ENCODE data around the gene SPPL3. TPM values are rescaled to one million over a fixed set of nuclear protein-coding genes. Genes with fewer than 3 reads are reported as not detected.

The SPPL3 gene
- total and polyA plus RNA-seq, 8 donors: 5.0 to 63.4 (median 18.0) TPM

GRCh38 chr12:120914794-120915193, 10.6 kb upstream of the SPPL3 start:
- WGBS, 5 donors: 87 to 91% (median 88%) methylated on average over 7 of the region's 7 CpGs
- Histone ChIP-seq H3K4me3 (no peak overlapping the region), H3K36me3 (no peaks in the 10 kb centered on the region), H3K27me3 (no peaks in the 10 kb centered on the region), H3K9me3 (peaks cover 0 to 19% (median 13%) of the 10 kb centered on the region in 4 donors), H3K27ac (no peak overlapping the region), H3K4me1 (no peaks in the 10 kb centered on the region)
- intact Hi-C loops (cut with DNase I; ENCODE audit: low total_unique reads): no loop called here
- DNase-seq: no peak
- TF ChIP-seq CTCF (IDR thresholded peaks at IDR 0.05) (no peak), POLR2A (IDR thresholded peaks at IDR 0.05) (no peak)

GRCh38 chr12:120909633-120910298, 5.6 kb upstream of the SPPL3 start:
- WGBS, 5 donors: 54 to 62% (median 59%) methylated on average over 5 of the region's 5 CpGs
- no peak for TF ChIP-seq CTCF (IDR thresholded peaks at IDR 0.05)
- intact Hi-C loops (cut with DNase I; ENCODE audit: low total_unique reads): no loop called here
- H3K27me3 ChIP-seq: no peaks in the 10 kb centered on the region
- no peaks in the 10 kb centered on the region for H3K36me3 ChIP-seq
- no peak overlapping the region for H3K4me3 ChIP-seq
- H3K9me3 ChIP-seq: no peaks in the 10 kb centered on the region
- DNase-seq: no peak
- H3K27ac ChIP-seq: no peak overlapping the region
- H3K4me1 ChIP-seq: peaks cover under 1 to 3% (median 1%) of the 10 kb centered on the region in 4 donors

GRCh38 chr12:120905856-120906384, 1.8 kb upstream of the SPPL3 start:
- peaks cover 12 to 29% (median 26%) of the 10 kb centered on the region in 4 donors for H3K4me1 ChIP-seq
- 58 to 78% (median 64%) methylated on average over 5 of the region's 5 CpGs for WGBS, 5 donors
- no peak for TF ChIP-seq POLR2AphosphoS5 (IDR thresholded peaks at IDR 0.05)
- no peak for TF ChIP-seq CTCF (IDR thresholded peaks at IDR 0.05)
- no peak for TF ChIP-seq POLR2A (IDR thresholded peaks at IDR 0.05)
- no peak for TF ChIP-seq EP300 (IDR thresholded peaks at IDR 0.05)
- no peaks in the 10 kb centered on the region for H3K9me3 ChIP-seq
- H3K27ac ChIP-seq: no peak overlapping the region
- H3K4me3 ChIP-seq: no peak overlapping the region
- no peaks in the 10 kb centered on the region for H3K36me3 ChIP-seq
- intact Hi-C loops (cut with DNase I; ENCODE audit: low total_unique reads): no loop called here
- H3K27me3 ChIP-seq: no peaks in the 10 kb centered on the region
- peak in 1 of 2 donors; percentile 36 for DNase-seq

GRCh38 chr12:120903412-120904196, 554 bp downstream of the SPPL3 start:
- peak; percentile 57 to 83 for DNase-seq
- 0 to 1% (median 0%) methylated on average over 27 to 84 of the region's 85 CpGs for WGBS, 5 donors
- peak overlapping the region; percentile 97 to 100 (median 100) for H3K4me3 ChIP-seq
- TF ChIP-seq CTCF (IDR thresholded peaks at IDR 0.05) (no peak), POLR2AphosphoS5 (IDR thresholded peaks at IDR 0.05) (peak in 1 of 3 donors; percentile 15)
- H3K27ac ChIP-seq: peak overlapping the region; percentile 84 to 96 (median 91)
- H3K4me1 ChIP-seq: peaks cover 12 to 51% (median 37%) of the 10 kb centered on the region in 4 donors
- no peaks in the 10 kb centered on the region for H3K9me3 ChIP-seq
- intact Hi-C loops (cut with DNase I; ENCODE audit: low total_unique reads): no loop called here
- H3K36me3 ChIP-seq: peaks cover 0 to 10% (median 2%) of the 10 kb centered on the region in 4 donors
- no peaks in the 10 kb centered on the region for H3K27me3 ChIP-seq

Data from stomach (tissue), 9 donors.